HG02610 (cell line): Measurements from ENCODE around the gene XYLB.
"Not testable (repeated sequence)": the region's sequence is repeated elsewhere in the genome, so short reads cannot be mapped to it uniquely, and the experiment has no call there.

Experiments used
- ATAC-seq: cut with Tn5 transposase; IDR thresholded peaks from one replicate; pipeline ENCODE4 v1.9.1; 2021; ENCODE audit warnings: mild to moderate bottlenecking, moderate library complexity; ENCODE audit not compliant: unreplicated experiment

The XYLB gene

DNA sequence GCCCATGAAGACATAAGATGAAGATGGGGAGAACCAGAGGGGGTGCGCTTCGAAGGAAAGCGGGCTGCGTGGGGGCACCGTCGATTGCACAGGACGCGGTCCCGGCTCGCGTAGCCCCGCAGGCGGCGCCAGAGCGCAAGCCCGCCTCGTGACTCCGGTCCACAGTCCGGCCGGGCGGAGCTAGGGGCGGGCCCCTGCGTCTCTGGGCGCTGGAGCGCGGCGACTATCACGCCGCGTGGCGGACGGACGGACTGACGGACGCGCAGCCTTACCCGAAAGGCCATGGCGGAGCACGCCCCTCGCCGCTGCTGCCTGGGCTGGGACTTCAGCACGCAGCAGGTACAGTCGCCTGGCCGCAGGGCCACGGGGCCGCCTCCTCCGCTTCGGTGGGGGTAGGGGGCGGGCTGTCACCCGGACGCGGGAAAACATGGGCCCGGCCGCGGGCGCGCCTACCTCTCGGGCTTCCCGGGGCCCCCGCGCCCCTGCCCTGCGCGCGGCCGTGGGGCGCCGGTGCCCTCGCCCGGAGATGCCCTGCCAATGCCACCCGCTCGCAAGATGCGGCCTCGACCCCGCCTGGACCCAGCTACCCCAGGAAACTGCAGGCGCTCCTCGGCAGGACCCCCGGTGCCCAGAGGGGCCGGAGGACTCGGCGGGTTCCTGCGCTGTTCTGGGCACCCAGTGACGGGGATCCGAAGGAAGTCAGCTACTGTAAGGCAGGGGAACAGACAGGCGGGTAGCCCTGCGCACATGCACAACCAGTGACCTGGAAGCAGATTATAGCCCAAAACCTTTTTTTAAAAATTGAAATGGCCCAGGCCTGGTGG is at the start of gene XYLB:
TSS of gene XYLB (plus strand) at position 199 of the 824 bp plus-strand sequence. CDS start at position 283, 84 bp downstream.
- peak; percentile 99 for ATAC-seq

DNA sequence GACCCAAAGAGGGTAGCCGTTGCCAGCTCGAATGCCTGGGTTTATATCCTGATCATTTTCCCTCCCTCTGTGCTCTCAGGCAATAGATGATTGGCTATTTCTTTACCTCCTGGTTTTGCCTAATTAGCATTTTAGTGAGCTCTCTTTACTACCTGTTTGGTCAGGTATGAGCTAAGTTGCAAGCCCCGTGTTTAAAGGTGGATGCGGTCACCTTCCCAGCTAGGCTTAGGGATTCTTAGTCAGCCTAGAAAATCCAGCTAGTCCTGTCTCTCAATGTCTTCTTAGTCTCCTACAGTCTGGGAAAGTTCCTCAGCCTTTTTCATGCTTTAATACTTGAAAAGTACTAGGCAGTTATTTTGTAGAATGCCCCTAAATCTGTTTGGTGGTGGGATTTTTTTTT is 49.5 kb upstream of the XYLB start:
- ATAC-seq, result not testable (repeated sequence)

- no peak for ATAC-seq
These were observed 49.0 kb upstream of the XYLB start for GRCh38 chr3:38297537-38297936.

- no peak for ATAC-seq
These were observed 48.5 kb upstream of the XYLB start for GRCh38 chr3:38297947-38298711.

GRCh38 chr3:38306941-38307340 is 39.6 kb upstream of the XYLB start:
- ATAC-seq, result no peak

GRCh38 chr3:38307599-38307998 is 39.0 kb upstream of the XYLB start:
- no peak for ATAC-seq

- ATAC-seq, result no peak
These were observed 38.1 kb upstream of the XYLB start for GRCh38 chr3:38308456-38308855.

GRCh38 chr3:38311476-38311875 is 35.1 kb upstream of the XYLB start:
- no peak for ATAC-seq

GRCh38 chr3:38311941-38312340 is 34.6 kb upstream of the XYLB start:
- ATAC-seq, result no peak

- no peak for ATAC-seq
These were observed 34.2 kb upstream of the XYLB start for GRCh38 chr3:38312356-38312755.

DNA sequence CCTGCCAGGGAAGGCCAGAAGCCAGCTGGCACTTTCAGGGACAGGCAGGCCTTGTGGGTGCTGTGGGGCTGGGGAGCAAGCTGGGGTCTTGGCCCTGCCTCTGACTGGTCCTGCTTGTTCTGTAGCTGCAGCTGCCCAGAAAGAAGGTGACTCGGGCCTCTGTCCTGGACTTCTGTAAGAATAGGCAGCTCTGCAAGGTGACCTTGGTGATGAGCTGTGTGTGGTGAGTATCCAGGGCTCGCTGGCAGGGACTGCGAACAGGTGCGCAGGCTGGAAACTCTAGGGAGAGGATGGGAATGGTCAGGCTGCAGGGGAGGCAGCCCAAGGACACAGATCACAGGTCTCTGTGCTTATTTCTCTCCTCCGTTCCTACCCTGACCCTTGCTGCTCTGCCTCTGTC is 33.3 kb upstream of the XYLB start:
- no peak for ATAC-seq

DNA sequence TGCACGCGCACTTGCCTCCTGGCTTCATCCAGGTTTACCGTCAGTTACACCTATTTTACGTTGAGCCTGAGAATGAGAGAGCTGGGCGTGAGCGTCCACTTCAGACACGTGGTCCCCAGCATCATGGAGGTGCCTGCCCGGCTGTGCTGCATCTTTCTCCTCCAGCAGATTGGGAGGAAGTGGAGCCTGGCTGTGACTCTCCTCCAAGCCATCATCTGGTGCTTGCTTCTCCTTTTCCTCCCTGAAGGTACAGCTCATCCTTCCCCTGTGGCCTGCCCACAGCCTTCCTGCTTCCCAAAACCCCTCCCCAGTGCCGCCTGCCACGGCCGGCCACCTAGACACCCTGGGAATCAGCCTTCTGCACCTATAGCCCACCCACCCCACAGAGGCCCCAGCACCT is 32.9 kb upstream of the XYLB start:
- no peak for ATAC-seq

DNA sequence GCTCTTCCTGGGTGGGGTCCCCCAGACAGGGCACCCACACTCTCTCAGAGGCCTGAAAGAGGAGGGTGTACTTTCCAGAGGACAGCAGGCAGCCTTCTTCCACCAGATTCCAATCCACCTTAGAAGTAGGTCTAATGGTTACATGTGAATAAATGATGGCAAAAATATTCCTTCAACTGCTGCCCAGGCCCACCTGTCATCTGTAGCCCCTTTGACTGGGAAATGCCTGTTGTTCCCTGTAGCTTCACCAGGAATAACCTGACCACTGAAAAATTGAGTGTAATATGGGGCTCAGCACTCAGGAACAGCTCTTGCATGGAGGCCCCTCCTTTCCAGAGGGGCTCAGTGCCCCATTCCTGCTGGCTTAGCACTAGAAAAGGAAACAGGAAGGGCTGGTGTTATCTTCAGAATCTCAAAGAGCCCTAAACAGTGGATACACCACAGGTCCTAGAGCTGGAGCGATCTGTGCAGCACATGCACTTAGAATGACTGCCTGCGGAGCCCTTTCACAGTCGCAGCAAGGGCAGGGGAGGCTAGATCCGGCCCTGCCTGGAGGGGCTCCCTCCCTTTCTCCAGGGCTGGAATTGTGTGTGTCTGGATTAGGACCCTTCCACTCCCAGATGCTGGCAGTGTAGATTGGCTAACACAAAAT is 32.3 kb upstream of the XYLB start:
- no peak for ATAC-seq

DNA sequence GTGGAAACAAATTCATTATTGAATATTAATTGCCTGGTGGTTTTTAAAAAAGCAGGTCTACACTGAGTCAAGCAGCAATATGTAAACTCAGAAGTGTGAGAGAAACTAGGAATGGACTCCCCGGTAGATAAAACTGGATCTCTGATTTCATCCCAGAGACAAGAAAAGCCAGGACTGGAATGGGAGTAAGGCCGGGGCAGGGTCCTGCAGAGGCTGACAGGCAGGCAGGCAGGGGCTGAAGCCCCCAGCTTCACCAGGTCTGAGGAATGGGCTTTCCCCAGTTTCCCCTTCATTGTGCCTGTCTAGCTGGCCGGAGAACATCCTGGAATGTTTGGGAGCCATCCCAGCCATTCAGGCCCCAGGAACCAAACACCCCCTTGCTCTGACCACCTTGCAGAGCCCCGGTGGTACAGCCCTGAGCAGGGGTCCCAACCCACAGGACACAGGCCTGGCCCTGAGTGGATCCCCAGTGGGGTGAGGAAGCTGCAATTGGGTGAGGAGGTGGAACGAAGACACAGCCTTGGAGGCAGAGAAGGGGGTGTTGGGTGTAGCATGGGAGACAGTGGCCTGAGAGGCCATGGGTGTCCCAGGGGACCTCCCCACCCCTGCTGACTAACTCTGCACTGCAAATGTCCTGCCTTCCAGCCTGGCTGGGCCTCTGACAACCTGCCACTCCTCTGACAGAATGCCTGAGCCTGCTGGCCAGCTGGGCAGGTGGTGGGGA is 31.7 kb upstream of the XYLB start:
- ATAC-seq, result no peak

GRCh38 chr3:38315488-38316230 is 30.9 kb upstream of the XYLB start:
- ATAC-seq, result no peak

DNA sequence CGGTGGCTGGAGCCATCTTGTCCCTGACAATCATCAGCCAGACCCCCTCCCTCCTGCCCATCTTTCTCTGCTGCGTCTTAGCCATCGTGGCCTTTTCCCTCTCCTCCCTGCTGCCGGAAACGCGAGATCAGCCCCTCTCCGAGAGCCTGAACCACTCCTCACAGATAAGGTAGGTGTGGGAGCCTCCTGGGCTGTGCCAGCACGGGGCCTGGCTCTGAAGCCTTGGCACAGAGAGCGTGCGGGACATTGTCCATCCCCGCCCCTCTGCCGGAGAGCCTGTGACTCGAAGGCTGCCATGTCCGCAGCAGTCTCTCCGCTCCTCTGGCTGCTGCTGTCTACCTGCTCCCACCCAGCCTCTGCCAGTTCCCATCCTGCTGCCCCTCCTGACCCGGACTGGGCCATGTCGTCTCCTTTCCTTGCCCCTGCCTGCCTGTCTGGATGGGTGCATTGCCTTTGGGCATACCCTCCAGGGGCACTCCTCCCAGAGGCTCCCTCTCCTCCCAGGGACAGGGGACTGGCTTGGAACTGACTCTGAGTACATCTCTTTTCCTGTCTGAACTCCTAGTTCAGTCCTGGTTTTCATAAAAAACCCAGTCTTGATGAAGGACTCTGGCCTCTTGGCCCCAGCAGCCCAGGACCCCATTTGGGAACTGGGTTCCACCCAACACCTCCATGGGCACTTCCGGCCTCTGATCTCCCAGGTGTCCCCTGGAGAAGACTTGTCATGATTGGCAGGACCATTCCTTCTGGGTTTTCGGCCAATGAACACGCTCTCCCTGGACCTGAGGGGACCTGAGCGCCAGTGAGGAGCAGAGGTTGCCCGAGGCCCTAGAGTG is 30.0 kb upstream of the XYLB start:
- no peak for ATAC-seq

- no peak for ATAC-seq
These were observed 29.3 kb upstream of the XYLB start for GRCh38 chr3:38317192-38317759.

DNA sequence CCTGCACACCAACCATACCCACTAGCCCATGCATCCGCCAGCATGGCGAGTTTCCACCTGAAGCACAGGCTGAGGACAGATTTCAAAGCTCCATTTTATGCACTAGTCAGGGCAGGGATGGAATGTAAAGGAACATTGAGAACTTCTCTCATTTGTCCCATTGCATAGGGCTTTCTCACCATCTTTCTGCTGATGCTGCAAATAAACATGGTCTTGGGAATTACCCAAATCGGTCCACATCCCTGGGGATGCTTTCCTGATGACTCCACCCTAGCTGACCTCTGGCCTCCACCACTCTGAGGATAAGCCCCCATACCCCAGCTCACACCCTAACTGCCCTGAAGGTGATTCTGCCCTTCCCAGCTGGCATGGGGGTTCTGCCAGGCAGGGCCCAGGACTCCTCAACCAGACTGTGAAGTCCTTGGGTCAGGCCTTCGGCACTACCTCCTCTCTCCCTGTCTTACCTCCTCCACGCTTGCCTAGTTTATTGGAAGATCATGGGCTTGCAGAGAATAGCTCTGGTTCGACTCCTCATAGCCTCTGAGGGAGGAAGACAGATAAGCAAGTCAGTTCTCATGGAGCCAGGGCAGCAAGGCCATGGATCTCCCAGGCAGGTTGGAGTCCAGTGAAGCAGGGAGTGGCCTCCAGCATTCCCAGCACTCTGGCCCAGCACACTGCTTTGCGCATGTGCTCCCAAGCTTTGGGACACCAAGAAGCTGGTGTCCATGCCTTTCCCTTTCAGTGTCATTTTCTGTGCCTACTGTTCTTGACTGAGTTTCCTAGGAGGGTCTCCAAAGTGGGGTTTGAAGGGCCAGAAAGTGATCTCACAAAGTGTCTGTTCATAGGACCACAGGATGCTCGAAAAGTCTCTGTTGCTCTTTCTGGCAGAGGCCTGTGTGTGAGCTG is 27.6 kb upstream of the XYLB start:
- ATAC-seq, result no peak
